Neural progenitor cell (in vitro differentiated cells): ENCODE results near the gene ADGRL1.
"Not testable (repeated sequence)": the region's sequence is repeated elsewhere in the genome, so short reads cannot be mapped to it uniquely, and the experiment has no call there.

Experiments
- EZH2 ChIP-seq: fragments of 200-600 bp; sonication (generic); IDR thresholded peaks from 2 replicates; pipeline ENCODE4 v1.6.1; 2017; ENCODE audit warnings: antibody characterized with exemption, mild to moderate bottlenecking, moderate library complexity
- EZH2phosphoT487 ChIP-seq: fragments of 200-600 bp; sonication (generic); IDR thresholded peaks from 2 replicates; pipeline ENCODE4 v1.6.1; 2017; ENCODE audit warnings: antibody characterized with exemption
- TF ChIP-seq, protein P1 (sequence below): fragments of 200-600 bp; sonication (generic); IDR thresholded peaks from 2 replicates; pipeline ENCODE4 v1.5.1; 2017; ENCODE audit warnings: antibody characterized with exemption, mild to moderate bottlenecking

DNA sequence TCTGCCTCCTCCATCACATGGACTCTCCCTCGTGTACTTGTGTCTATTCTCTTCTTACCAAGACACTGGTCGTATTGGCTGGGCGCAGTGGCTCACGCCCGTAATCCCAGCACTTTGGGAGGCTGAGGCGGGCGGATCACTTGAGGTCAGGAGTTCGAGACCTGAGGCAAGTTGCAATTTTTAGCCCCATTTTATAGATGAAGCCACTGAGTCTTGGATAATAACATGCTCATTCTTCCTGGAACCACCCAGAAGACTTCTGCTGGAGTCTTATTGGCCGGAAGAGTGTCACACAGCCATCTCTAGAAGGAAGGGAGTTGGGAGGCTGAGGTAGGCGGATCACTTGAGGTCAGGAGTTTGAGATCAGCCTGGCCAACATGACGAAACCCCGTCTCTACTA, 37.7 kb upstream of the ADGRL1 start:
- TF ChIP-seq, protein P1, sequence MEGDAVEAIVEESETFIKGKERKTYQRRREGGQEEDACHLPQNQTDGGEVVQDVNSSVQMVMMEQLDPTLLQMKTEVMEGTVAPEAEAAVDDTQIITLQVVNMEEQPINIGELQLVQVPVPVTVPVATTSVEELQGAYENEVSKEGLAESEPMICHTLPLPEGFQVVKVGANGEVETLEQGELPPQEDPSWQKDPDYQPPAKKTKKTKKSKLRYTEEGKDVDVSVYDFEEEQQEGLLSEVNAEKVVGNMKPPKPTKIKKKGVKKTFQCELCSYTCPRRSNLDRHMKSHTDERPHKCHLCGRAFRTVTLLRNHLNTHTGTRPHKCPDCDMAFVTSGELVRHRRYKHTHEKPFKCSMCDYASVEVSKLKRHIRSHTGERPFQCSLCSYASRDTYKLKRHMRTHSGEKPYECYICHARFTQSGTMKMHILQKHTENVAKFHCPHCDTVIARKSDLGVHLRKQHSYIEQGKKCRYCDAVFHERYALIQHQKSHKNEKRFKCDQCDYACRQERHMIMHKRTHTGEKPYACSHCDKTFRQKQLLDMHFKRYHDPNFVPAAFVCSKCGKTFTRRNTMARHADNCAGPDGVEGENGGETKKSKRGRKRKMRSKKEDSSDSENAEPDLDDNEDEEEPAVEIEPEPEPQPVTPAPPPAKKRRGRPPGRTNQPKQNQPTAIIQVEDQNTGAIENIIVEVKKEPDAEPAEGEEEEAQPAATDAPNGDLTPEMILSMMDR, result not testable (repeated sequence)
- TF ChIP-seq EZH2, EZH2phosphoT487: not testable (repeated sequence)
